Esophagus squamous epithelium (tissue), 5 donors: ENCODE results near the gene RPS6KA4. TPM values are rescaled to one million over a fixed set of nuclear protein-coding genes. Genes with fewer than 3 reads are reported as not detected.

Experiments
- DNase-seq: peaks from one replicate; lab custom pipeline; 2025; lab: John Stamatoyannopoulos, UW
- H3K27ac ChIP-seq, 4 donors: fragments of 200-600 bp; sonication (generic); one replicate each; pipeline ENCODE4 v1.5.1; 2016 to 2019; ENCODE audit warnings: mild to moderate bottlenecking in 1 of 4
- H3K27me3 ChIP-seq, 4 donors: fragments of 200-600 bp; sonication (generic); 1 replicate in 3 of 4; 2 replicates in 1 of 4; pipeline versions ENCODE4 v1.5.1 to v1.6.0; 2017 to 2021; ENCODE audit warnings: antibody characterized with exemption in 1 of 4
- H3K36me3 ChIP-seq, 3 donors: fragments of 200-600 bp; sonication (generic); one replicate each; pipeline ENCODE4 v1.5.1; 2016 to 2019
- H3K4me1 ChIP-seq, 3 donors: fragments of 200-600 bp; sonication (generic); one replicate each; pipeline ENCODE4 v1.5.1; 2017 to 2019
- H3K4me3 ChIP-seq, 4 donors: fragments of 200-600 bp; sonication (generic); 1 replicate in 3 of 4; 2 replicates in 1 of 4; pipeline ENCODE4 v1.5.1; 2016 to 2019; ENCODE audit warnings: mild to moderate bottlenecking in 2 of 4, moderate library complexity in 1 of 4
- H3K9me3 ChIP-seq, 3 donors: fragments of 200-600 bp; sonication (generic); one replicate each; pipeline ENCODE4 v1.5.1; 2016 to 2019
- POLR2A ChIP-seq, 4 donors: fragments of 450-650 bp; IDR thresholded peaks; one replicate each; pipeline ENCODE4 v1.6.1; 2017; ENCODE audit warnings: antibody characterized with exemption in 4 of 4, mild to moderate bottlenecking in 4 of 4, moderate library complexity in 3 of 4
- WGBS, 2 donors: methylation state at CpG; one replicate each; pipeline ENCODE4 v1.1.5; 2018; 5-methylcytosine and 5-hydroxymethylcytosine counted together
- intact Hi-C: fragments of 100-400 bp; cut with DNase I; formaldehyde crosslinking; loops from one replicate; pipeline ENCODE4 v1.15.0; 2022
- total RNA-seq, 4 donors: library from RNA; depleted of rRNA; stranded (reverse); fragments of >200 nt; gene quantifications; one replicate each; pipeline ENCODE4 v1.1.0, GENCODE V29; 2016
- TF ChIP-seq, protein P1 (sequence below), 6 experiments: fragments of 450-650 bp in 4 of 6; fragments of 200-600 bp in 2 of 6; sonication (generic) in 2 of 6; IDR thresholded peaks; one replicate each; pipeline ENCODE4 v1.5.1; 2016 to 2019; ENCODE audit warnings: antibody characterized with exemption in 6 of 6, mild to moderate bottlenecking in 4 of 6, moderate library complexity in 4 of 6
- donor health status: DM: yes; HTN: yes; CAD: no.

Gene RPS6KA4
- total RNA-seq, 4 donors from 2014 or later: 28.6 to 69.8 (median 55.0) TPM

DNA sequence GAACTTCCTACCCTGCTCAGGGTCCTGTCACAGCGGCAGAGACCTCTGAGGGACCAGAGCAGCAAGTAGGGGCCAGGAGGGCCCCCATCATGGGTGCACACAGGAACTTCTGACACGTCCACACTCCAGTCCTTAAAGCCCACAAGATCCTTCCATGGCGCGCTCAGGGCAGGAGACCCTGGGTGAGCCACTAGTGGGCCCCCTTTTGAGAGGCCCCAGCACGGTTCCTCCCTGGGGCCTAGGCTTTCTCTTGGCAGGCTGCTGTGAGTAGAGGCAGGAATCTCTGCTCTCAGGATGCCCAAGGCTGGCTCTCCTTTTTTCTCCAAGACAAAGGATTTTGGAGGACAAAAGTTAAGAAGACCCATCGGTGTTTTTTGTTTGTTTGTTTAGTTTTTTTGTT is 22.4 kb downstream of the RPS6KA4 start:
- no peak for DNase-seq
- intact Hi-C loops: loop anchor here (10.0 kb wide), 1 partner anchor 273 kb away; no protein-coding TSS in a partner anchor

DNA sequence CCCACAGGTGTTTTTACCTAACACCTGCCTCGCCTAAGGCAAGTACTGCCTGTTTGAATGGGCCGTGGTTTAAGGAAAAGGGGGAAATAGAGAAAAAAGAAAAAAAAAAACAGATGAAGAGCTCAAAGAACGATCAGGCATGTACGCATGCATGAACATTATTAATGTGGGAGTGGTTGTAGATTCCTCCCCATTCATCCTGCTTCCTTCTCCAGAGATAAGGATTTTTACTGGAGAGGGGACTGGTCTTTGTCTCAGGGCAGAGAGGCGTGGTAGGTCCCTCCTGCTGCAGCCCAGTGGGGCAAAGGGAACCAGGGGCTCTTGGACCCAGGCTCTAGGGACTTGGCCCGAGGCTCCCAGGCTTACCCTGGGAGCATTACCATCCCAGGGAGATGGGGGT is 23.1 kb downstream of the RPS6KA4 start:
- peaks cover 0 to 29% (median 0%) of the 10 kb centered on the region in 4 donors for H3K27me3 ChIP-seq
- no peaks in the 10 kb centered on the region for H3K36me3 ChIP-seq
- no peak overlapping the region for H3K27ac ChIP-seq
- H3K9me3 ChIP-seq: no peaks in the 10 kb centered on the region
- DNase-seq: no peak
- TF ChIP-seq, protein P1, sequence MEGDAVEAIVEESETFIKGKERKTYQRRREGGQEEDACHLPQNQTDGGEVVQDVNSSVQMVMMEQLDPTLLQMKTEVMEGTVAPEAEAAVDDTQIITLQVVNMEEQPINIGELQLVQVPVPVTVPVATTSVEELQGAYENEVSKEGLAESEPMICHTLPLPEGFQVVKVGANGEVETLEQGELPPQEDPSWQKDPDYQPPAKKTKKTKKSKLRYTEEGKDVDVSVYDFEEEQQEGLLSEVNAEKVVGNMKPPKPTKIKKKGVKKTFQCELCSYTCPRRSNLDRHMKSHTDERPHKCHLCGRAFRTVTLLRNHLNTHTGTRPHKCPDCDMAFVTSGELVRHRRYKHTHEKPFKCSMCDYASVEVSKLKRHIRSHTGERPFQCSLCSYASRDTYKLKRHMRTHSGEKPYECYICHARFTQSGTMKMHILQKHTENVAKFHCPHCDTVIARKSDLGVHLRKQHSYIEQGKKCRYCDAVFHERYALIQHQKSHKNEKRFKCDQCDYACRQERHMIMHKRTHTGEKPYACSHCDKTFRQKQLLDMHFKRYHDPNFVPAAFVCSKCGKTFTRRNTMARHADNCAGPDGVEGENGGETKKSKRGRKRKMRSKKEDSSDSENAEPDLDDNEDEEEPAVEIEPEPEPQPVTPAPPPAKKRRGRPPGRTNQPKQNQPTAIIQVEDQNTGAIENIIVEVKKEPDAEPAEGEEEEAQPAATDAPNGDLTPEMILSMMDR (IDR thresholded peaks at IDR 0.05): no peak
- no peak for TF ChIP-seq POLR2A (IDR thresholded peaks at IDR 0.05)
- peaks cover 0 to 16% (median 0%) of the 10 kb centered on the region in 3 donors for H3K4me1 ChIP-seq
- no peak overlapping the region for H3K4me3 ChIP-seq
- intact Hi-C loops: loop anchor here (10.0 kb wide), 1 partner anchor 273 kb away; no protein-coding TSS in a partner anchor
- WGBS, 2 donors: 43 to 74% methylated on average over 4 to 5 of the region's 6 CpGs

More for the DNA sequence above, 22.4 kb downstream of the RPS6KA4 start:
- 69 to 73% methylated on average over 4 to 6 of the region's 6 CpGs for WGBS, 2 donors
- TF ChIP-seq, protein P1 (IDR thresholded peaks at IDR 0.05): no peak
- no peak for TF ChIP-seq POLR2A (IDR thresholded peaks at IDR 0.05)
- peaks cover 0 to 29% (median 0%) of the 10 kb centered on the region in 4 donors for H3K27me3 ChIP-seq
- no peaks in the 10 kb centered on the region for H3K9me3 ChIP-seq
- no peaks in the 10 kb centered on the region for H3K36me3 ChIP-seq
- no peak overlapping the region for H3K4me3 ChIP-seq
- peaks cover 0 to 16% (median 0%) of the 10 kb centered on the region in 3 donors for H3K4me1 ChIP-seq
- no peak overlapping the region for H3K27ac ChIP-seq

DNA sequence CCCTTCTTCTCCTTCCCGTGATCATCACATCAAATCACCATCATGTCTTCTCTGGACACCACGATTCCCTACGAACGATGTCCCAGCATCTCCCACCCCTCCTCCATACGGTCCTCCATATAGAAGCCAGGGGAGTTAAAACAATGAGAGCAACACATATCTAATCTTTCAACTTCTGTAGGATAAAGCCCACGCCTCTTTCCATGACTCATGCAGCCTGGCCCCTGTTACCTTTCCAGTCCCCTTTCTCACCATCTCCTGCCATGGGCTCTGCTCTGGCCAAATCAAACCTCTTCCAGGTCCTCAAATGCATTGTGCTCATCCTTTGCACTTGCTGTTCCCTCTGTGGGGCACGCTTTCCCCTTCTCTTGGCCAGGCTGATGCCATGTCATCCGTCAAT is 23.6 kb downstream of the RPS6KA4 start:
- H3K36me3 ChIP-seq: no peaks in the 10 kb centered on the region
- intact Hi-C loops: loop anchor here (10.0 kb wide), 1 partner anchor 272 kb away; no protein-coding TSS in a partner anchor

DNA sequence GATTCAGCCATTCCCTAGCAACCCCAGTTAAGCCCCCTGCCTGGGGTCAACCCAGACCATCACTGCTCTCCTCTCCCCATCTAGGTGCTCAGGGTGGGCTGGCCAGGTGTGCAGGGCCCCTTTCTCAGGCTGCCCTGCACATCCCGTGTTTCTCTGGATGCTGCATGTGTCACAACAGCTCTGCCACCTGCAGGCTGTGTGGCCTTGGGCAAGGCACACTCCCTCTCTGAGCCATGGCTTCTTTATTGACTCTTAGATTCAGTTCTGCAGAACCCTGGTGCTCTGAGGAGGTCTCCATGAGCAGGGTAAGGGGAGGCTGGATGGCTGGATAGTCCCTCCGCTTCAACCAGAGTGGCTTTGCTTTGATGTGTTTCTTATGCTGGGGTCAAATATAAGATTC is 24.6 kb downstream of the RPS6KA4 start:
- peaks cover 0 to 29% (median 0%) of the 10 kb centered on the region in 4 donors for H3K27me3 ChIP-seq
- intact Hi-C loops: loop anchor here (10.0 kb wide), 1 partner anchor 271 kb away; no protein-coding TSS in a partner anchor
- no peak overlapping the region for H3K27ac ChIP-seq
- no peaks in the 10 kb centered on the region for H3K9me3 ChIP-seq
- TF ChIP-seq, protein P1 (IDR thresholded peaks at IDR 0.05): no peak
- TF ChIP-seq POLR2A (IDR thresholded peaks at IDR 0.05): no peak
- no peaks in the 10 kb centered on the region for H3K36me3 ChIP-seq
- no peak for DNase-seq
- H3K4me1 ChIP-seq: peaks cover 0 to 10% (median 0%) of the 10 kb centered on the region in 3 donors
- 100% methylated on average over 1 of the region's 2 CpGs; no CpG with 5 or more reads in 1 of the 2 donors for WGBS, 2 donors
- H3K4me3 ChIP-seq: no peak overlapping the region

More for the DNA sequence above, 23.6 kb downstream of the RPS6KA4 start:
- peaks cover 0 to 29% (median 0%) of the 10 kb centered on the region in 4 donors for H3K27me3 ChIP-seq
- no peaks in the 10 kb centered on the region for H3K9me3 ChIP-seq
- TF ChIP-seq POLR2A (IDR thresholded peaks at IDR 0.05): no peak
- TF ChIP-seq, protein P1 (IDR thresholded peaks at IDR 0.05): no peak
- WGBS, 2 donors: 69 to 76% methylated on average over 8 of the region's 8 CpGs
- peaks cover 0 to 16% (median 0%) of the 10 kb centered on the region in 3 donors for H3K4me1 ChIP-seq
- no peak overlapping the region for H3K27ac ChIP-seq
- DNase-seq: no peak
- H3K4me3 ChIP-seq: no peak overlapping the region

DNA sequence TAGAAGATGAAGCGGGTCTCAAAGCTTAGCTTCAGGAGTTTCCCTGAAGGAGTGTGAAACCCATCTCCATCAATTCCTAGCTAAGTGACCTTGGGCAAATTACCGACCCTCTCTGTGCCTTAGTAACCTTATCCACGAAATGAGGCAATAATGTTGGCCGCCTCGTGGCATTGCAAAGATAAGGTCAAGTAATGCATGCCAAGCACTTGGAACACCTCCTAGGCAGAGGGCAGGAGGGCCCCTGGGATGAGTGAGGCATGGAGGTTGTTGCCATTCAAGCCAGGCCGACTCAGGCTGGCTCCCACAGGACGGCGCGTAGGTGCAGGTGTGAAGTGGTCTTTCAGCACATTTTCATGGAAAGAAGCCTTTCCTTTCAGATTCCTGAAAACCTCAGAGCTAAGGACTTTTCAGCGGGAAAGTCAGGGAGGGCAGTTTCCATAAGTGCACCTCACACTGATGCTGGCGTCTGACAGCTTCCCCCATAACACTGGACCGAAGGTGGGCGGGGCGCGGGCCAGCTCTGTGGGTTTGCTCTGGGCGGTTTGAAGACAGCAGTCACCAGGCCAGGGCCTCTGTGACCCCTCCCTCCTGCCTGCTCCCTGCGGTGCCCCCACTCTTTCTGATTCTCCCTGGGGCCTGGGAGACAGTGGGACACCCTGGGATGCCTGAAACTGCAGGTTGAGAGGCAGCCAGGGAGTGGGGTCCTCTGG is 25.2 kb downstream of the RPS6KA4 start:
- 54 to 72% methylated on average over 7 to 10 of the region's 17 CpGs for WGBS, 2 donors
- Histone ChIP-seq H3K27me3 (peaks cover 0 to 30% (median 0%) of the 10 kb centered on the region in 4 donors), H3K4me3 (no peak overlapping the region), H3K36me3 (no peaks in the 10 kb centered on the region), H3K27ac (no peak overlapping the region), H3K9me3 (no peaks in the 10 kb centered on the region), H3K4me1 (peaks cover 0 to 4% (median 0%) of the 10 kb centered on the region in 3 donors)
- DNase-seq: no peak
- intact Hi-C loops: loop anchor here (10.0 kb wide), 1 partner anchor 271 kb away; no protein-coding TSS in a partner anchor
- no peak for TF ChIP-seq POLR2A (IDR thresholded peaks at IDR 0.05)
- TF ChIP-seq, protein P1 (IDR thresholded peaks at IDR 0.05): no peak
